Ishikawa (cell line): ENCODE measurements around the gene MAST2.

ENCODE experiments used
- EP300 ChIP-seq: IDR thresholded peaks from 2 replicates; pipeline ENCODE4 v1.6.1; 2012; ENCODE audit warnings: borderline replicate concordance
- RAD21 ChIP-seq: IDR thresholded peaks from 2 replicates; pipeline ENCODE4 v1.6.1; 2012; ENCODE audit warnings: low read depth
- TAF1 ChIP-seq: IDR thresholded peaks from 2 replicates; pipeline ENCODE4 v1.6.1; 2012; ENCODE audit warnings: low read depth, mild to moderate bottlenecking
- YY1 ChIP-seq: IDR thresholded peaks from 2 replicates; pipeline ENCODE4 v1.6.1; 2012; ENCODE audit warnings: low read depth

DNA sequence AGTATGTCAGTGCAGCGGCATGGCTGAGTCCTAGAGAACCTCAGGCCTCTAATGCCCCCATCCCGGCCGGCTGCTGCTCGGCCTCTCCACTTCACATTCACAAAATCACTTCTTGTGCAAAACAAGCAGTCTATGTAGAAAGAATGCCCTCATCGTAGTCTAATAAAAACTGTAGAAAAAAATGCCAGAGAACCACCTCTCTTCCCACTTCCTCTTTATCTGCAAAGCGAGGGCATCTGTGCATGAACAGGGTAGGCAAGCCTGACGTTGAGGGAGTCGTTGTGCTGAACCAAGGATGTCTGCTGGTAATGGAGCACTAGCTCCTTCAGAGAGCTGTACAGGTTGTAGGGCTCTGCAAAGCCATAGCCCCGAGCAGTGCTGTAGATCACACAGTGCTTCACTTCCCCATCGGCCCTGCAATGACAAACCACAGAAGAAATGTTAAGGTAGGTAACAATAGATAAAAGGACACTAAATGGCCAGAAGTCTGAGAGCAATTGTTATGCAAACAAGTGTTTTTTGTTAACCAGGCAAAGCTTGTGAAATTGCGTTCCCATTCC, 240.1 kb downstream of the MAST2 start:
- TF ChIP-seq RAD21 (no peak), EP300 (no peak), TAF1 (no peak), YY1 (no peak)
